HFF-Myc (cell line): ENCODE measurements around the gene NUDT1.

Source experiments
- DNase-seq: peaks from one replicate; pipeline ENCODE4 v3.0.0-alpha.2; 2011; ENCODE audit warnings: low read depth; ENCODE audit errors: extremely low read depth
- H3K4me3 ChIP-seq: replicated peaks from 2 replicates; pipeline ENCODE4 v1.5.1; 2011; ENCODE audit warnings: low read depth, mild to moderate bottlenecking, control low read depth, low read length
- TF ChIP-seq, protein P1 (sequence below): IDR thresholded peaks from 2 replicates; pipeline ENCODE4 v1.5.1; 2012; ENCODE audit warnings: mild to moderate bottlenecking, low read depth, low read length, control low read depth; ENCODE audit errors: missing control alignments

NUDT1 gene

DNA sequence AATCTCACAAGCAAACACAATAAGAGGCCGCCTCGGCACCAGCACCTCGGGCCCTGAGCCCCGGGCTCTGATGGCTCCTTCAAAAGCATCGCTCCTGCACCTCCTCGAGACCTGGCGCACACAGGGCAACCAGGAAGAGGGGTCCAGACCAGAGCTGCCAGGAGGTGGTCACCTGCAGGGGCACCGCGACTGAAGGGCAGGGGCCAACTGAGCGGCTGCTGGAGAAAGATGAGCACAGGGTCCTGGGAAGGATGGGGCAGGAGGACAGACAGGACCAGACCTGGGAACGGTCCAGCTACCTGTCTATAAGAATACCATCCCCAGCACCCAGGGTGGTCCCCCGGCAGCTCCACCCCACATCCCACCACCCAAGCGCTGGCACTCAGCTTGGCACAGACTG lies 30.1 kb upstream of the NUDT1 start:
- DNase-seq = no peak
- no peak overlapping the region for H3K4me3 ChIP-seq
- TF ChIP-seq, protein P1, sequence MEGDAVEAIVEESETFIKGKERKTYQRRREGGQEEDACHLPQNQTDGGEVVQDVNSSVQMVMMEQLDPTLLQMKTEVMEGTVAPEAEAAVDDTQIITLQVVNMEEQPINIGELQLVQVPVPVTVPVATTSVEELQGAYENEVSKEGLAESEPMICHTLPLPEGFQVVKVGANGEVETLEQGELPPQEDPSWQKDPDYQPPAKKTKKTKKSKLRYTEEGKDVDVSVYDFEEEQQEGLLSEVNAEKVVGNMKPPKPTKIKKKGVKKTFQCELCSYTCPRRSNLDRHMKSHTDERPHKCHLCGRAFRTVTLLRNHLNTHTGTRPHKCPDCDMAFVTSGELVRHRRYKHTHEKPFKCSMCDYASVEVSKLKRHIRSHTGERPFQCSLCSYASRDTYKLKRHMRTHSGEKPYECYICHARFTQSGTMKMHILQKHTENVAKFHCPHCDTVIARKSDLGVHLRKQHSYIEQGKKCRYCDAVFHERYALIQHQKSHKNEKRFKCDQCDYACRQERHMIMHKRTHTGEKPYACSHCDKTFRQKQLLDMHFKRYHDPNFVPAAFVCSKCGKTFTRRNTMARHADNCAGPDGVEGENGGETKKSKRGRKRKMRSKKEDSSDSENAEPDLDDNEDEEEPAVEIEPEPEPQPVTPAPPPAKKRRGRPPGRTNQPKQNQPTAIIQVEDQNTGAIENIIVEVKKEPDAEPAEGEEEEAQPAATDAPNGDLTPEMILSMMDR = no peak

DNA sequence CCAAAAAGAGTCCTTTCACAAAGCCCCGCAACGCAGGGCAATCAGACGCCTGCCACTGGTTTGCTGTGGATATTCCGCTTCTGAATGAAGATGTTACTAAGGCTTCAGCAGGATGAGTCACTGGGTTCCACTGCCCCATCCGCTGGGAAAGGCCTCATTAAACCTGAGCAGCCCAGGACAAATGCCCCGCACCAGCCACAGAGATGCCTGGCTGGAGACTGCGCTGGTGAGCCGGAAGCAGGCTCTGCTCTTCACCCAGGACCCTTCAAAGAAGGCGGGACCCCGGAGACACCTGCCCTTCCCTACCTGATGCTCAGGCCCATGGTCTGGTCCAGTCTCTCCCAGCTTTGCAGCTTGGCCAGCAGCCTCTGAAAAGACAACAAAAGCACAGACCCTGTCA lies 29.1 kb upstream of the NUDT1 start:
- H3K4me3 ChIP-seq = no peak overlapping the region
- DNase-seq = no peak
- TF ChIP-seq, protein P1 = no peak

DNA sequence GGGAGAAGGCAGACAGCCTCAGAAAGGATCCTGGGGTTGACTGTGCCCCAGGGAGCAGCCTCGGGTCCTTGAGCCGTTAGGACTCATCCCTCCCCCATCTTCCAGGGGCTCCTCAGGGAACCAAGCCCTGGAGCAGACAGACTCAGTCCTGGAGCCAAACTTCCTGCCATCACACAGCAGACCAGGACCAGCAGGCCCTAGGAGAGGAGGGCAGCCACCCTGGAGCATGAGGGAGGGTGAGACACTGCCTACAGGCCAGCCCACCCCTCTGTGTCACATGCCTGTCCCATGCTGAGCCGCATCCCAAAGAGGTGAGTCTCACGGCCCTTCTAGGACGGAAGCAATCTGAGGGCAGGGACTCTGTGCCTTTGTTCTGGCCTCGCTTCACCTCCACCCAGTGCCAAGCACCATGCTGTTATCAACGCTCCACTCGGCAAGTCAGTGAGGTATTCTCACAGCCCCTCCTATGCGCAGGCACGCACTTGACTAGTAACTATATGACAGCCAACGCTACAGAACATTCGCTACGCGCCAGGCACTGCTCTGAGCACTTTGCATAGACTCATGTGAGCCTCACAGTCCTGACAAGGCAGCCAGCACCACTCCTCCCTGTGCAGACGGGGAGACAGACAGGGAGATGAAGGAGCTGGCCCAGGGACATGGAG lies 28.3 kb upstream of the NUDT1 start:
- no peak overlapping the region for H3K4me3 ChIP-seq
- TF ChIP-seq, protein P1 = no peak
- DNase-seq = no peak

DNA sequence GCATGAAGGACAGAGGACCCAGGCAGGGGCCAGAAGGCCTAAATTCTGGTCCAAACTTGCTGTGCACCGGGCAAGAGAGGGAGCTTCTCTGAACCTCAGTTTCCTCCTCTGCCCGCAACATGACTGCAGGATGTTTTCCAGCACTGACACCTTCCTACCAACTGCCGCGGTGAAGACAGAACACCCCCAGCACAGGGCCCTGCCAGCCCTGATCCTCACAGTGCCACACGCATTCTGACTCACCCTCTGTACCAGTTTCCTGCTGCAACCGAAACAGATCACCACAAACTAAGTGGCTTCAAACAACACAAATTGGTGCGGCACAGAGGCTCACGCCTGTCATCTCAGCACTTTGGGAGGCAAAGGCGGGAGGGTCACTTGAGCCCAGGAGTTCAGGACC lies 27.4 kb upstream of the NUDT1 start:
- no peak overlapping the region for H3K4me3 ChIP-seq
- DNase-seq = no peak
- TF ChIP-seq, protein P1 = no peak

DNA sequence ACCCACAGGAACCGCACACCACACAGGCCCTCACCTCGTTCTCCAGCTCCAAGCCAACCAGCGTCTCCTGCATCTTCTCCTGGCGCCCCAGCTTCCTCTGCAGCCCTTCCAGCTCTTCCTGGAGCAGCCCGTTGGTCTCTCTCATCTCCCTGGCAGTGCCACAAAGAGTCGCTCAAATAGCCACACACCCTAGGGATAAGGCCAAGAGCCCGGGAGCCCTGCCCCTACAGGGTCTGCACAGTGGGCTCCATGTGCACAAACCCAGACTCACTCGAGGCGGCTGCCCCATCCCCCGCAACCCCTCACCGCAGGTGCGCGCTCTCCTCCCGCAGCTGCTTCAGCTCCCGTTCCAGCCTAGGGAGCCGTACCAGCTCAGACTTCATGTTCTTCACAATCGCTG lies 26.2 kb upstream of the NUDT1 start:
- no peak overlapping the region for H3K4me3 ChIP-seq
- TF ChIP-seq, protein P1 = no peak
- DNase-seq = no peak

DNA sequence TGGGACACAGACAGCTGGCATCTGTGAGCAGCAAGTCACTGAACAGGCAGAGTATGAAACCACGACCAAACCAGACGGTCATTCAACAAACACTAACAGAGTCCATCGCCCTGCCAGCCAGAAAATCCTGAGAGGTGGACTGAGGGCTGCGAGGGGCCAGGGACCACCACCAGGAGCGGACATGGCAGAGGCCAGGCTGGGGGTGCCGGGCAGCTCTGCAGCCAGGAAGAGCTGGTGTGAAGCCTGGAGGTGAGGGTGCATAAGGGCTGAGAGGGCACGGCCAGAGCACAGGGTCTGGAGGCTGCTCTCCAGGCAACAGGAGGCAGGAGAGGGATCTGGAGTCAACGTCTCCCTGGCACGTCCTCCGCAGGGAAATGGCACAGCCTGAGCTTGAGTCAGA lies 24.8 kb upstream of the NUDT1 start:
- no peak overlapping the region for H3K4me3 ChIP-seq
- TF ChIP-seq, protein P1 = no peak
- DNase-seq = no peak
